Fibroblast of the aortic adventitia (primary cell): Measurements from ENCODE around the gene C11orf97. TPM values are rescaled to one million over a fixed set of nuclear protein-coding genes. Genes with fewer than 3 reads are reported as not detected.
A peak's percentile ranks its signal among the peaks of the same experiment; 100 is the strongest.

ENCODE experiments used
- DNase-seq: peaks from one replicate; pipeline ENCODE4 v3.0.0-alpha.2; 2010; ENCODE audit warnings: low read depth
- H3K4me3 ChIP-seq: 2 replicates; pipeline ENCODE4 v1.5.1; 2011; ENCODE audit warnings: low read depth, mild to moderate bottlenecking, control low read depth, low read length, moderate library complexity
- CTCF ChIP-seq: IDR thresholded peaks from 2 replicates; pipeline ENCODE4 v1.5.1; 2011; ENCODE audit warnings: mild to moderate bottlenecking, low read length, control low read depth, inconsistent platforms; ENCODE audit not compliant: insufficient read depth
- total RNA-seq: library from RNA; depleted of rRNA; stranded (reverse); fragments of >200 nt; gene quantifications from 2 replicates; pipeline ENCODE4 v1.2.3, GENCODE V29; 2012; ENCODE audit warnings: low replicate concordance

C11orf97 gene
- total RNA-seq, 1 donor: not detected

- no peak overlapping the region for H3K4me3 ChIP-seq
- DNase-seq: peak; percentile 79
- no peak for TF ChIP-seq CTCF
Observed at GRCh38 chr11:94525546-94526324, 13.5 kb downstream of the C11orf97 start.

- DNase-seq: no peak
- no peak for TF ChIP-seq CTCF
Observed at GRCh38 chr11:94526645-94527438, 14.6 kb downstream of the C11orf97 start.

GRCh38 chr11:94528551-94528950, 16.3 kb downstream of the C11orf97 start:
- no peak overlapping the region for H3K4me3 ChIP-seq
- no peak for TF ChIP-seq CTCF
- DNase-seq: no peak

More at GRCh38 chr11:94526645-94527438, 14.6 kb downstream of the C11orf97 start:
- no peak overlapping the region for H3K4me3 ChIP-seq

- no peak for TF ChIP-seq CTCF
Observed at GRCh38 chr11:94532211-94532610, 19.9 kb downstream of the C11orf97 start.

GRCh38 chr11:94533206-94533605, 20.9 kb downstream of the C11orf97 start:
- no peak overlapping the region for H3K4me3 ChIP-seq
- TF ChIP-seq CTCF: no peak
- DNase-seq: no peak

More at GRCh38 chr11:94532211-94532610, 19.9 kb downstream of the C11orf97 start:
- DNase-seq: no peak
- no peak overlapping the region for H3K4me3 ChIP-seq

GRCh38 chr11:94533696-94534630, 21.7 kb downstream of the C11orf97 start:
- peak; percentile 62 for DNase-seq
- TF ChIP-seq CTCF: no peak
- no peak overlapping the region for H3K4me3 ChIP-seq
